Measurements from ENCODE around the gene CPT2. TPM values are rescaled to one million over a fixed set of nuclear protein-coding genes. Genes with fewer than 3 reads are reported as not detected.

The CPT2 gene
- total and polyA plus RNA-seq, 9 of the 15 experiments (the other 6 are each of a cell fraction or from before 2014, with no cell fraction given): 7.6 to 25.1 (median 16.8) TPM

DNA sequence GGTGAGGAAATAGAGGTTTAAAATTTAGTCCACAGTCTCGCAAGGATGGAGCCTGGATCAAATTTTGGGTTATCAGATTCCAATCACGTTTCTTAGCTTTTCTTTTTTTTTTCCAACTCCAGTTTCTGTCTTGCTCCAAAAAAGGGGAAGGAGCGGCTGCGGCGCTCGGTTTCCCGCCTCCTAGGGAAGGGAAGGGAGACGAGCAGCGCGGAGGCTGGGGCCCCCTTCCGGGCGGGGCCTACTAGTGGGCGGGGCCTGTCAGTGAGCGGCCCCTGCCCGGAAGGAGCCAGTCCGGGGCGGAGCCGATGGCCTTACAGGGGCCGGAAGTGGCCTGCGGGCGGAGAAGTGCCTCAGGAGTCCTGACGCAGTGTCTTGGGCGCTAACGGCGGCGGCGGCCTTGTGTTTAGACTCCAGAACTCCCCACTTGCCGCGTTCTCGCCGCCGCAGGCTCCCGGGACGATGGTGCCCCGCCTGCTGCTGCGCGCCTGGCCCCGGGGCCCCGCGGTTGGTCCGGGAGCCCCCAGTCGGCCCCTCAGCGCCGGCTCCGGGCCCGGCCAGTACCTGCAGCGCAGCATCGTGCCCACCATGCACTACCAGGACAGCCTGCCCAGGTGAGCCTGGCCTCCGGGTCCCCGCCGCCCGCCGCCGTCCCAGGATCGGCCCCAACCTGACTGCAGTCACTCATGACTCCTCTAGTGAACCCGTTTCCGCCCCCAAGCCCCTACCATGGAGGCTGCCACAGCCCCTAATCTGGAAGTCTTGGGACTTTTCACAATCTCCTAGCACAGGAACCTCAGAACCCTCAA is at the start of gene CPT2 (continued):
- TF ChIP-seq, protein P1, sequence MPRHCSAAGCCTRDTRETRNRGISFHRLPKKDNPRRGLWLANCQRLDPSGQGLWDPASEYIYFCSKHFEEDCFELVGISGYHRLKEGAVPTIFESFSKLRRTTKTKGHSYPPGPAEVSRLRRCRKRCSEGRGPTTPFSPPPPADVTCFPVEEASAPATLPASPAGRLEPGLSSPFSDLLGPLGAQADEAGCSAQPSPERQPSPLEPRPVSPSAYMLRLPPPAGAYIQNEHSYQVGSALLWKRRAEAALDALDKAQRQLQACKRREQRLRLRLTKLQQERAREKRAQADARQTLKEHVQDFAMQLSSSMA (CRISPR knock-in tag; IDR thresholded peaks at IDR 0.05): no peak
- TF ChIP-seq RBM14 (IDR thresholded peaks at IDR 0.05; ENCODE audit: borderline replicate concordance, insufficient read depth, low read depth, low read length) (0 out of 2 replicates have a peak, but pooled peaks have one; percentile 77), CEBPG (CRISPR knock-in tag; IDR thresholded peaks at IDR 0.05) (no peak), CEBPG (tag; conservative IDR thresholded peaks at IDR 0.05 in 1 of 2, IDR thresholded peaks at IDR 0.05 in 1 of 2) (no peak), SLC30A9 (CRISPR knock-in tag; IDR thresholded peaks at IDR 0.05) (no peak), FOXP1 (CRISPR knock-in tag; IDR thresholded peaks at IDR 0.05) (peak; percentile 47; the same call in 1 of the 2 replicates), HNRNPUL1 (IDR thresholded peaks at IDR 0.05; ENCODE audit: low read length) (no peak), RB1 (IDR thresholded peaks at IDR 0.05; ENCODE audit: low read depth) (peak; percentile 98), RHOXF2B (CRISPR knock-in tag; conservative IDR thresholded peaks at IDR 0.05) (0 out of 2 replicates have a peak, but pooled peaks have one; percentile 66)
- TF ChIP-seq, protein P2, sequence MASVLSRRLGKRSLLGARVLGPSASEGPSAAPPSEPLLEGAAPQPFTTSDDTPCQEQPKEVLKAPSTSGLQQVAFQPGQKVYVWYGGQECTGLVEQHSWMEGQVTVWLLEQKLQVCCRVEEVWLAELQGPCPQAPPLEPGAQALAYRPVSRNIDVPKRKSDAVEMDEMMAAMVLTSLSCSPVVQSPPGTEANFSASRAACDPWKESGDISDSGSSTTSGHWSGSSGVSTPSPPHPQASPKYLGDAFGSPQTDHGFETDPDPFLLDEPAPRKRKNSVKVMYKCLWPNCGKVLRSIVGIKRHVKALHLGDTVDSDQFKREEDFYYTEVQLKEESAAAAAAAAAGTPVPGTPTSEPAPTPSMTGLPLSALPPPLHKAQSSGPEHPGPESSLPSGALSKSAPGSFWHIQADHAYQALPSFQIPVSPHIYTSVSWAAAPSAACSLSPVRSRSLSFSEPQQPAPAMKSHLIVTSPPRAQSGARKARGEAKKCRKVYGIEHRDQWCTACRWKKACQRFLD (CRISPR knock-in tag; IDR thresholded peaks at IDR 0.05): peak; percentile 42; the same call in 1 of the 2 replicates
